Panc1 (cell line): ENCODE results near the gene UQCRFS1. TPM values are rescaled to one million over a fixed set of nuclear protein-coding genes. Genes with fewer than 3 reads are reported as not detected.

Experiments
- ATAC-seq: fragments of 200-7000 bp; cut with Tn5 transposase; 2 replicates; pipeline ENCODE4 v1.9.1; 2020; ENCODE audit warnings: mild to moderate bottlenecking, moderate library complexity
- BruUV-seq: library from RNA; stranded (reverse); fragments of 400-500 nt; replicated peaks from 2 replicates; lab custom pipeline; 2021; lab: Mats Ljungman, UMichigan
- CTCF ChIA-PET: fragments of 300-600 bp; sonication (Branson Sonifier 250); formaldehyde crosslinking; loops from one replicate; lab custom pipeline; 2022; ENCODE audit warnings: antibody characterized with exemption; lab: Charles Lee
- POLR2A ChIA-PET: fragments of 300-600 bp; sonication (Branson Sonifier 250); formaldehyde crosslinking; loops from one replicate; lab custom pipeline; 2022; ENCODE audit warnings: antibody characterized with exemption; lab: Charles Lee
- DNase-seq: peaks from one replicate; pipeline ENCODE4 v3.0.0-alpha.2; 2010; ENCODE audit warnings: low read depth, low spot score
- H3K27ac ChIP-seq: 2 replicates; pipeline ENCODE4 v1.5.1; 2011; ENCODE audit warnings: mild to moderate bottlenecking, low read length, inconsistent platforms
- H3K27me3 ChIP-seq: fragments of 200-500 bp; sonication (Bioruptor generic); 2 replicates; pipeline ENCODE4 v1.6.0; 2014; ENCODE audit warnings: low read length, inconsistent platforms; ENCODE audit not compliant: control insufficient read depth, insufficient read depth
- H3K36me3 ChIP-seq: fragments of 200-500 bp; sonication (Bioruptor generic); 2 replicates; pipeline ENCODE4 v1.5.1; 2014; ENCODE audit warnings: inconsistent platforms, mild to moderate bottlenecking, low read length, moderate library complexity; ENCODE audit not compliant: control insufficient read depth, insufficient read depth
- H3K4me1 ChIP-seq: 2 replicates; pipeline ENCODE4 v1.5.1; 2011; ENCODE audit warnings: inconsistent platforms, mild to moderate bottlenecking, low read length, moderate library complexity; ENCODE audit not compliant: control insufficient read depth, insufficient read depth
- H3K4me3 ChIP-seq, 2 experiments: 2 replicates each; pipeline ENCODE4 v1.5.1; 2011 to 2012; ENCODE audit warnings: low read depth in 2 of 2, low read length in 2 of 2, mild to moderate bottlenecking in 2 of 2, inconsistent platforms in 1 of 2, moderate library complexity in 1 of 2
- H3K9me3 ChIP-seq: fragments of 200-500 bp; sonication (Bioruptor generic); 2 replicates; pipeline ENCODE4 v1.5.1; 2014; ENCODE audit warnings: low read depth, mild to moderate bottlenecking, inconsistent platforms, low read length, moderate library complexity; ENCODE audit not compliant: control insufficient read depth, insufficient read depth
- CTCF ChIP-seq: fragments of 450-650 bp; IDR thresholded peaks from 2 replicates; pipeline ENCODE4 v1.5.1; 2017; ENCODE audit warnings: mild to moderate bottlenecking
- POLR2AphosphoS5 ChIP-seq: IDR thresholded peaks from 2 replicates; pipeline ENCODE4 v1.6.1; 2012; ENCODE audit warnings: mild to moderate bottlenecking, low read depth, low read length, moderate library complexity
- REST ChIP-seq, 2 experiments: IDR thresholded peaks; 2 replicates each; pipeline ENCODE4 v1.6.1; 2011 to 2012; ENCODE audit warnings: low read depth in 2 of 2, control low read depth in 1 of 2, low read length in 1 of 2, mild to moderate bottlenecking in 1 of 2, moderate library complexity in 1 of 2; ENCODE audit not compliant: insufficient read depth in 1 of 2
- SIN3A ChIP-seq: IDR thresholded peaks from 2 replicates; pipeline ENCODE4 v1.6.1; 2012; ENCODE audit warnings: low read depth, mild to moderate bottlenecking, low read length, moderate library complexity, borderline replicate concordance; ENCODE audit not compliant: insufficient read depth
- TCF7L2 ChIP-seq: IDR thresholded peaks from 2 replicates; pipeline ENCODE4 v1.6.1; 2011; ENCODE audit warnings: mild to moderate bottlenecking, low read depth, low read length, inconsistent platforms
- in situ Hi-C: cut with HindIII; loops from 2 replicates; pipeline ENCODE4 v1.10.0; 2016; ENCODE audit warnings: low sequenced_read_pairs, low pct_unique_long_range_greater_than_20kb
- intact Hi-C: fragments of 100-400 bp; cut with micrococcal nuclease; formaldehyde crosslinking; loops from one replicate; pipeline ENCODE4 v1.10.0; 2022; ENCODE audit not compliant: unreplicated experiment
- total RNA-seq: library from RNA; stranded (reverse); gene quantifications from one replicate; pipeline ENCODE4 v1.2.1, GENCODE V29; 2021; ENCODE audit not compliant: unreplicated experiment

The UQCRFS1 gene
- total RNA-seq, 1 experiment from 2014 or later: 70.0 TPM

- H3K4me3 ChIP-seq: no peak overlapping the region
- DNase-seq (no peak), ATAC-seq (no peak)
- H3K27ac ChIP-seq: no peak overlapping the region
- peaks cover 3% of the 10 kb centered on the region; the same call in 1 of the 2 replicates for H3K27me3 ChIP-seq
- in situ Hi-C loops (no loop called here), intact Hi-C loops (no loop called here)
- POLR2A ChIA-PET: no interaction called here
- TF ChIP-seq REST (IDR thresholded peaks at IDR 0.05; ENCODE audit: insufficient read depth in 1 of 2, low read depth in 2 of 2, low read length in 1 of 2): no peak
- TF ChIP-seq POLR2AphosphoS5: no peak
- no peak for TF ChIP-seq CTCF
- no peak for TF ChIP-seq TCF7L2
- TF ChIP-seq SIN3A: no peak
- H3K4me1 ChIP-seq: no peaks in the 10 kb centered on the region
- H3K36me3 ChIP-seq: no peaks in the 10 kb centered on the region
- no peaks in the 10 kb centered on the region for H3K9me3 ChIP-seq
- CTCF ChIA-PET: no interaction called here
- no TSS peak for BruUV-seq
Measured at GRCh38 chr19:29187676-29188075, 25.3 kb downstream of the UQCRFS1 start.

GRCh38 chr19:29185427-29185826, 27.5 kb downstream of the UQCRFS1 start:
- TF ChIP-seq REST (IDR thresholded peaks at IDR 0.05; ENCODE audit: insufficient read depth in 1 of 2, low read depth in 2 of 2, low read length in 1 of 2): no peak
- TF ChIP-seq TCF7L2: no peak
- TF ChIP-seq POLR2AphosphoS5: no peak
- no peak for TF ChIP-seq CTCF
- no peak for TF ChIP-seq SIN3A
- CTCF ChIA-PET: no interaction called here
- no TSS peak for BruUV-seq
- no peaks in the 10 kb centered on the region for H3K9me3 ChIP-seq
- H3K27me3 ChIP-seq: peaks cover 3% of the 10 kb centered on the region; the same call in 1 of the 2 replicates
- no peak for ATAC-seq
- in situ Hi-C loops (no loop called here), intact Hi-C loops (no loop called here)
- H3K4me1 ChIP-seq: no peaks in the 10 kb centered on the region
- no peak overlapping the region for H3K4me3 ChIP-seq
- H3K36me3 ChIP-seq: no peaks in the 10 kb centered on the region
- no peak overlapping the region for H3K27ac ChIP-seq
- POLR2A ChIA-PET: no interaction called here
- DNase-seq: no peak
